Measurements from ENCODE around the gene RIT2. TPM values are rescaled to one million over a fixed set of nuclear protein-coding genes. Genes with fewer than 3 reads are reported as not detected.

Gene RIT2
- total and polyA plus RNA-seq, 9 donors, result not detected

- H3K27me3 ChIP-seq, result no peaks in the 10 kb centered on the region
- no peaks in the 10 kb centered on the region for H3K36me3 ChIP-seq
- DNase-seq, result no peak
- WGBS, 3 donors, result 77 to 79% (median 78%) methylated on average over 2 of the region's 2 CpGs
- TF ChIP-seq CTCF (IDR thresholded peaks at IDR 0.05) (no peak), EP300 (IDR thresholded peaks at IDR 0.05) (no peak), POLR2A (IDR thresholded peaks at IDR 0.05) (no peak)
- no peaks in the 10 kb centered on the region for H3K4me1 ChIP-seq (ENCODE audit: insufficient read depth)
- H3K27ac ChIP-seq, result no peak overlapping the region
- no peak overlapping the region for H3K4me3 ChIP-seq
- intact Hi-C loops (cut with DNase I), result no loop called here
- no peaks in the 10 kb centered on the region for H3K9me3 ChIP-seq
Observed at GRCh38 chr18:43113220-43113895, 2.1 kb downstream of the RIT2 start.

- WGBS, 3 donors, result 41 to 45% (median 41%) methylated on average over 4 of the region's 4 CpGs
- Histone ChIP-seq H3K27me3 (no peaks in the 10 kb centered on the region), H3K36me3 (no peaks in the 10 kb centered on the region), H3K27ac (no peak overlapping the region), H3K4me3 (no peak overlapping the region), H3K9me3 (no peaks in the 10 kb centered on the region), H3K4me1 (ENCODE audit: insufficient read depth) (no peaks in the 10 kb centered on the region)
- no peak for DNase-seq
- intact Hi-C loops (cut with DNase I), result no loop called here
- no peak for TF ChIP-seq CTCF (IDR thresholded peaks at IDR 0.05)
- no peak for TF ChIP-seq POLR2A (IDR thresholded peaks at IDR 0.05)
- TF ChIP-seq EP300 (IDR thresholded peaks at IDR 0.05), result no peak
Observed at GRCh38 chr18:43108882-43109281, 6.6 kb downstream of the RIT2 start.

GRCh38 chr18:43108469-43108868, 7.0 kb downstream of the RIT2 start:
- no peak for DNase-seq
- Histone ChIP-seq H3K4me1 (ENCODE audit: insufficient read depth) (no peaks in the 10 kb centered on the region), H3K9me3 (no peaks in the 10 kb centered on the region), H3K27ac (no peak overlapping the region), H3K27me3 (no peaks in the 10 kb centered on the region), H3K4me3 (no peak overlapping the region), H3K36me3 (no peaks in the 10 kb centered on the region)
- intact Hi-C loops (cut with DNase I), result no loop called here
- WGBS, 3 donors, result 89 to 91% (median 90%) methylated on average over 4 of the region's 4 CpGs
- TF ChIP-seq EP300 (IDR thresholded peaks at IDR 0.05), result no peak
- TF ChIP-seq CTCF (IDR thresholded peaks at IDR 0.05), result no peak
- no peak for TF ChIP-seq POLR2A (IDR thresholded peaks at IDR 0.05)

- Histone ChIP-seq H3K4me3 (no peak overlapping the region), H3K27me3 (no peaks in the 10 kb centered on the region), H3K4me1 (ENCODE audit: insufficient read depth) (no peaks in the 10 kb centered on the region), H3K9me3 (no peaks in the 10 kb centered on the region), H3K27ac (no peak overlapping the region), H3K36me3 (no peaks in the 10 kb centered on the region)
- no peak for DNase-seq
- intact Hi-C loops (cut with DNase I), result no loop called here
- WGBS, 3 donors, result 83 to 94% (median 93%) methylated on average over 2 of the region's 2 CpGs
- TF ChIP-seq EP300 (IDR thresholded peaks at IDR 0.05) (no peak), CTCF (IDR thresholded peaks at IDR 0.05) (no peak), POLR2A (IDR thresholded peaks at IDR 0.05) (no peak)
Observed at GRCh38 chr18:43093646-43094045, 21.8 kb downstream of the RIT2 start.

Data from ovary (tissue), 9 donors.